Urinary bladder (tissue), 4 donors: ENCODE measurements around the gene SHCBP1L. TPM values are rescaled to one million over a fixed set of nuclear protein-coding genes. Genes with fewer than 3 reads are reported as not detected.
"Not testable (repeated sequence)": the region's sequence is repeated elsewhere in the genome, so short reads cannot be mapped to it uniquely, and the experiment has no call there.

Experiments
- DNase-seq: peaks from one replicate; pipeline ENCODE4 v3.0.0-alpha.2; 2015; ENCODE audit errors: extremely low spot score
- H3K27ac ChIP-seq: one replicate; pipeline ENCODE4 v1.5.1; 2013; ENCODE audit warnings: low read depth, mild to moderate bottlenecking, moderate library complexity
- H3K36me3 ChIP-seq: one replicate; pipeline ENCODE4 v1.6.1; 2013; ENCODE audit warnings: mild to moderate bottlenecking, moderate library complexity; ENCODE audit not compliant: insufficient read depth
- H3K4me1 ChIP-seq: one replicate; pipeline ENCODE4 v1.6.1; 2013; ENCODE audit warnings: mild to moderate bottlenecking, moderate library complexity; ENCODE audit not compliant: insufficient read depth
- H3K4me3 ChIP-seq: one replicate; pipeline ENCODE4 v1.5.1; 2013; ENCODE audit warnings: low read depth, low read length
- WGBS: extraction: QIAGEN DNeasy Blood & Tissue Kit; methylation state at CpG from one replicate; pipeline ENCODE4 v1.1.7; 2013; 5-methylcytosine and 5-hydroxymethylcytosine counted together
- polyA plus RNA-seq: library from polyadenylated mRNA; stranded (reverse); fragments of 200-250 nt; gene quantifications from one replicate; pipeline ENCODE4 v1.2.3, GENCODE V29; 2013
- total RNA-seq: library from RNA; depleted of rRNA; stranded (reverse); fragments of >200 nt; gene quantifications from one replicate; pipeline ENCODE4 v1.2.3, GENCODE V29; 2014
- donor health status: healthy with polysubstance abuse.
- donor health status: healthy.

The SHCBP1L gene
- total and polyA plus RNA-seq, 2 donors: 0.85 TPM; not detected in 1

- Histone ChIP-seq H3K4me1 (no peaks in the 10 kb centered on the region), H3K4me3 (no peak overlapping the region), H3K27ac (no peak overlapping the region), H3K36me3 (no peaks in the 10 kb centered on the region)
- 93% methylated on average over 9 of the region's 9 CpGs for WGBS
- DNase-seq: no peak
Measured at GRCh38 chr1:182955596-182956588, 2.9 kb upstream of the SHCBP1L start.

- no peak overlapping the region for H3K4me3 ChIP-seq
- no peaks in the 10 kb centered on the region for H3K4me1 ChIP-seq
- DNase-seq: no peak
- WGBS: 72% methylated on average over 3 of the region's 3 CpGs
- H3K36me3 ChIP-seq: no peaks in the 10 kb centered on the region
- H3K27ac ChIP-seq: no peak overlapping the region
Measured at GRCh38 chr1:182953826-182954225, 860 bp upstream of the SHCBP1L start.

GRCh38 chr1:182943336-182943735, 9.6 kb downstream of the SHCBP1L start:
- not testable (repeated sequence) for DNase-seq, H3K36me3 ChIP-seq, H3K27ac ChIP-seq, H3K4me3 ChIP-seq, H3K4me1 ChIP-seq
- WGBS: over 99% methylated on average over 6 of the region's 6 CpGs

- not testable (repeated sequence) for H3K4me3 ChIP-seq, DNase-seq, H3K36me3 ChIP-seq, H3K27ac ChIP-seq, H3K4me1 ChIP-seq
- 22% methylated on average over 25 of the region's 25 CpGs for WGBS
Measured at GRCh38 chr1:182942145-182942544, 10.8 kb downstream of the SHCBP1L start.

- H3K4me1 ChIP-seq: no peaks in the 10 kb centered on the region
- no peak overlapping the region for H3K4me3 ChIP-seq
- H3K36me3 ChIP-seq: no peaks in the 10 kb centered on the region
- no peak overlapping the region for H3K27ac ChIP-seq
- no peak for DNase-seq
- 88% methylated on average over 2 of the region's 2 CpGs for WGBS
Measured at GRCh38 chr1:182939413-182939812, 13.6 kb downstream of the SHCBP1L start.

- no peak overlapping the region for H3K27ac ChIP-seq
- H3K4me3 ChIP-seq: no peak overlapping the region
- no peaks in the 10 kb centered on the region for H3K36me3 ChIP-seq
- DNase-seq: no peak
- no peaks in the 10 kb centered on the region for H3K4me1 ChIP-seq
Measured at GRCh38 chr1:182935716-182936115, 17.2 kb downstream of the SHCBP1L start.

GRCh38 chr1:182930985-182931384, 22.0 kb downstream of the SHCBP1L start:
- Histone ChIP-seq H3K27ac (no peak overlapping the region), H3K36me3 (no peaks in the 10 kb centered on the region), H3K4me3 (no peak overlapping the region), H3K4me1 (no peaks in the 10 kb centered on the region)
- DNase-seq: no peak
- WGBS: 76% methylated on average over 1 of the region's 1 CpG

GRCh38 chr1:182927693-182928433, 25.1 kb downstream of the SHCBP1L start:
- Histone ChIP-seq H3K27ac (no peak overlapping the region), H3K4me3 (no peak overlapping the region), H3K4me1 (no peaks in the 10 kb centered on the region), H3K36me3 (no peaks in the 10 kb centered on the region)
- 78% methylated on average over 1 of the region's 1 CpG for WGBS
- DNase-seq: no peak

- Histone ChIP-seq H3K36me3 (no peaks in the 10 kb centered on the region), H3K4me1 (no peaks in the 10 kb centered on the region), H3K4me3 (no peak overlapping the region), H3K27ac (no peak overlapping the region)
- DNase-seq: no peak
- WGBS: 66% methylated on average over 1 of the region's 1 CpG
Measured at GRCh38 chr1:182925661-182926060, 27.3 kb downstream of the SHCBP1L start.

GRCh38 chr1:182917378-182917777, 35.6 kb downstream of the SHCBP1L start:
- Histone ChIP-seq H3K36me3 (no peaks in the 10 kb centered on the region), H3K4me3 (no peak overlapping the region), H3K4me1 (no peaks in the 10 kb centered on the region), H3K27ac (no peak overlapping the region)
- WGBS: 71% methylated on average over 3 of the region's 3 CpGs
- DNase-seq: no peak

GRCh38 chr1:182913401-182913800, 39.6 kb downstream of the SHCBP1L start:
- DNase-seq: no peak
- WGBS: 98% methylated on average over 3 of the region's 3 CpGs

GRCh38 chr1:182910143-182910542, 42.8 kb downstream of the SHCBP1L start:
- Histone ChIP-seq H3K4me3 (no peak overlapping the region), H3K36me3 (no peaks in the 10 kb centered on the region), H3K4me1 (no peaks in the 10 kb centered on the region), H3K27ac (no peak overlapping the region)
- 96% methylated on average over 1 of the region's 1 CpG for WGBS
- DNase-seq: no peak

More at GRCh38 chr1:182913401-182913800, 39.6 kb downstream of the SHCBP1L start:
- no peaks in the 10 kb centered on the region for H3K4me1 ChIP-seq
- H3K27ac ChIP-seq: no peak overlapping the region
- no peak overlapping the region for H3K4me3 ChIP-seq
- H3K36me3 ChIP-seq: no peaks in the 10 kb centered on the region

- H3K27ac ChIP-seq: no peak overlapping the region
- WGBS: 50% methylated on average over 4 of the region's 4 CpGs
- no peak for DNase-seq
- H3K4me3 ChIP-seq: no peak overlapping the region
- H3K36me3 ChIP-seq: no peaks in the 10 kb centered on the region
- H3K4me1 ChIP-seq: no peaks in the 10 kb centered on the region
Measured at GRCh38 chr1:182909578-182909977, 43.4 kb downstream of the SHCBP1L start.

GRCh38 chr1:182905321-182905720, 47.6 kb downstream of the SHCBP1L start:
- DNase-seq: no peak
- WGBS: 87% methylated on average over 2 of the region's 2 CpGs
- H3K27ac ChIP-seq: no peak overlapping the region
- H3K36me3 ChIP-seq: no peaks in the 10 kb centered on the region
- H3K4me1 ChIP-seq: no peaks in the 10 kb centered on the region
- H3K4me3 ChIP-seq: no peak overlapping the region
